Measurements from ENCODE around the gene SEC11A.
A peak's percentile ranks its signal among the peaks of the same experiment; 100 is the strongest.
"Not testable (repeated sequence)": the region's sequence is repeated elsewhere in the genome, so short reads cannot be mapped to it uniquely, and the experiment has no call there.

SEC11A gene

DNA sequence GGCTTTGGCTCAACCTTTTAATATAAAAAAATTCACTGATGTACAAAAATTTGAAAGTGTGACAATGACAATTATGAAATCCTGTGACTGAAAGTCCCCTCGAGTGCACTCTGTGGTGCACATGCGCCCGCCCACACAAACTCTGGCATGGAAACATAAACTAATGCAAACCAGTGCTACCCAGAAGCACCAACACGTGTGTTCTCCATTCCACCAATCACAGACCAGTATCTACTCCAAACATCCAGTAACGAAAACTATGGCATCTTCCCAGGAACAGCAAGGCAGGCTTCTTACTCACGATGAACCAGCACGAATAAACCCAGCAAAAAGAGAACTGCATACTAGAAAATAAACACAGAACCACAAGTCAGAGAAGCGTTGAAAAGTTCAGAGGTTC is 46.2 kb downstream of the SEC11A start:
- no peak for DNase-seq

DNA sequence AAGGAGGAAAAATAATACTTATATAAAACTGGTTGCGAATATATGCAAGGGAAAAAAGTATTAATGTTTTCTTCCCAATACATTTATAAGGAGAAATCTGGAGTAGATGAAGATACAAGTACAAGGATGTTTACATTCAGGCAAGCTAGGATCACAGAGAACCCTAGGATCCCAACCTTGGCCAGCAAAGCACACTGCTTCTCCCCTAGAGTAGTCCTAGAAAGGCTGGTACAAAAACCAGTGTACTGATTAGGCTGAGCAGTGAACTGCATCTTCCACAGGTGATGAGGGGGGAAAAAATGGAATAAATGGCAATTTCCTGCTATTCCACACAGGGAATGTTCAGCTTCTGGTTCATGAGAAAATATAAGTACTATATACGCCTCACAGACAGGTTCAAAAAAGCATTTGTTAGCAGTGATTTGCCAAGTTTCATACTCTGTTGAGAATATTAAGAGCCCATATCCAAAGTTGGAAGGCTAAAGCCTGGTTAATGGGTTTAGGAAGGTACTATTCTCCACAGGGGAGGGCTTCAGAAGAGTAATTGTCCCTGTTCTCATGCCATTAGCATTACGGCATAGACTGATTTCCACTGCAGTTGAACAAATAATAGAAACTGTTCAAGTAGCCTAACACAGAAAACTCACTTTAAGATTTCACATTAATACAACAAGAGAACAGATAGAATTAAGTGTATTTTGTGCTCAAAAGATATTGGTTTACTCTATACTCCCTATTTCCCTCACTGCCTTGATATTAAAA is 47.5 kb downstream of the SEC11A start:
- no peak for DNase-seq

GRCh38 chr15:84666373-84666772 is 49.6 kb downstream of the SEC11A start:
- DNase-seq = no peak

DNA sequence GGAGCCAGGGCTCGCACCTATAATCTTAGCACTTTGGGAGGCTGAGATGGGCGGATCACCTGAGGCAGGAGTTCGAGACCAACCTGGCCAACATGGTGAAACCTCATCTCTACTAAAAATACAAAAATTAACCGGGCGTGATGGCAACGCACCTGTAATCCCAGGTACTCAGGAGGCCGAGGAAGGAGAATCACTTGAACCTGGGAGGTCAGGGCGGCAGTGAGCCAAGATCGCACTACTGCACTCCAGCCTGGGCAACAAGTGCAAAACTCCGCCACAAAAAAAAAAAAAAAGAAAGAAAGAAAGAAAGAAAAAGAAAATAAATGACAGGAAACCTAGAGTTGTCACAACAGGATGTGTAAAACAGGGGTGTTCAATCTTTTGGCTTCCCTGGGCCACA is 54.9 kb downstream of the SEC11A start:
- DNase-seq = no peak

DNA sequence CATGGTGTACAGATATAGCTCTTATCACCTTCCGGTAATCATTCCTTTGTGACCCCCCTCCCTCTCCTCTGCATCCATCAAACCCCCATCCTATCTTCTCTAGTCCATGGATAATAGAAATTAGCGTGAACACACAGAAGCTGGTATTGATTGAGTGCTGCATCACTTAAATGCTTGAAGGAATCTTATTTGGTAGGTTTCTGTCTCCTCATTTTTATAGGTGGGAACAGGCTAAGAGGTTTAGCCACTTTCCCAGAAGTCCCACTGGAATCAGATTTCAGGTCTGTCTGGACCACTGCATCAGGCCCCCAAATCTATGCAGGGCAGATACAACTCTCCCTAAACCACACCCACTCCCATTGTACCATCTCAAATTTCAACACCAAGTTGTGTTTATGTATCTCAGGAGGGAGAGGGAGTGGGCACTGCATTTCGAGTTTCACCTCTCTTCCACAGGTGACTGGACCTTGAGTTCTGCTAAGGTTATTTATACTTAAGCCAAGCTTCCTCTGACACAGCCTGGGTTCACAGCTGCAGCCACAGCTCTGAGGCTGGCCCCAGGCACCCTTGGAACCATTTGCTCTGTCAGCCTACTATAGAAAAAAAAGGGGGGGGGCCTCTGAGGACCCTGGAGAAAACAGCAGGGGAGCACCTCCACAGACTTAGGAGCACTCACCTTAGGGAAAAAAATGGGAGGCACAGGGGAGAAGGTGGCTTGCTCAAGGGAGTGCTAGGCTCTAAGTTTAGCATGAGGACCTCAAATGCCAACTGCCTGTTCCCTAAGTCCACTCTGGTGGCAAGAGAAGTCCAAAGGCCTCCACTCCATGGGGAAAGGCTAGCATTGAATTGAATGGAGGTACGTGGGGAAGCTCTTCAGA is 55.8 kb downstream of the SEC11A start:
- DNase-seq = no peak

- DNase-seq = no peak
Observed at GRCh38 chr15:84658788-84659411, 57.0 kb downstream of the SEC11A start.

- peak; percentile 94 for DNase-seq
Observed at GRCh38 chr15:84658080-84658787, 57.7 kb downstream of the SEC11A start, which contains the start of gene NMB. Gene NMB (minus strand): TSS chr15:84658199. CDS start chr15:84658152, 47 bp downstream.

- DNase-seq = no peak
Observed at GRCh38 chr15:84657748-84658079, 58.2 kb downstream of the SEC11A start.

DNA sequence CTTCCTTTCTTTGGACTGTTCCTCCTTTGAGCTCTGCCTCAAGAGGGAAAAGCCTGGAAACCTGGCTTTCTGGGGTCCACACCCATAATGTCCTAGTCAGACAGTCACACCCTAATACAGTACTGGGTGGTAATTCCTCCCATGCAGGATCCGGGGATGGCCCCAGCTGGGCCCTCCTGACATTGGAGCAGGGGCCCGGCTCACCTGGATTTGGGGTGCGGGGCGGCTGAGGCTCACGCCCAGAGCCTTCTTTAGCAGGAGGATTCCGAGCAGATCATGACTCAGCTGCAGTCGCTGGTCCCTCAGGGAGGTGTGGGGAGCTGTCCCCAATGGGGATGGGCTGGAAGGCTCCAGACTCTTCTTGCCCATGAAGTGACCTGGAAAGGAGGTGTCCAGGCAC is 59.0 kb downstream of the SEC11A start:
- DNase-seq = no peak

- DNase-seq = peak; percentile 96
Observed at GRCh38 chr15:84654689-84655453, 61.1 kb downstream of the SEC11A start.

DNA sequence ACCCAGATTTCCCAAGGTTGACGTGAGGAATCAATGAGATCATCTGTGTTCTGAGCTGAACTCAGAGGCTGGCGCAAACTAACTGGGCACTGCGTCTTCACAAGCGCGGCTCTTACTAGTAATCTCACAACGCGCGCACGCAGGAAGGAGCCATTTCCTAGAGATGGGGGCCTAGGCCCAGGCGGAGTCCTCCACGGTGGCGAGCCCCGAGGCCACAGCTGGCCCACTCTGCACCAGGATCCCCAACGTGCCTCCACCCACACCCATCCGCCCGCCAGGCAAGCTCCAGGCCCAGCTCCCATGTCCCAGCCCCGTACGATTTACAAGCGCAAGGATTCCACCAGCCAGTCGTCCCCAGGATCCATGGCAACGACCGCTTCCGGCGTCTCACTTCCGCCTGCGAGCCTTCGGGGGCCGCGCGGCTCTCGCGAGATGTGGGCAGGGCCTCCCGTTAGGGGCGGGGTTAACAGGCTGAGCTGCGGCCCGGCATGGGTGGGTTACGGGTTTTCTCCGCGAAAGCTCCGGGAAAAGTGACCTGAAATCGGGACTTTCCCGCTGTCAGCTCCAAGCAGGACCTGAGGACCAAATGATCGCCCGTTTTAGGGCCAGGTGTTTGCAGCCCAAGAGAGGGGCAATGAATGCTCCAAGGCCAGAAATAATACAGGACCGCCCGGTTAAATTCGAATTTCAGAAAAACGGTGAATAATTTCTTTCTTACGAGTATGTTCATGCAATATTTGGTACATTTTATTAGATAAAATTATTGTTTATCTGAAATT is 61.8 kb downstream of the SEC11A start, which contains the start of gene WDR73:
Gene WDR73 (minus strand): TSS at position 374 of the 779 bp plus-strand sequence. CDS start 9 bp downstream, at position 365.
- DNase-seq = peak; percentile 97

DNA sequence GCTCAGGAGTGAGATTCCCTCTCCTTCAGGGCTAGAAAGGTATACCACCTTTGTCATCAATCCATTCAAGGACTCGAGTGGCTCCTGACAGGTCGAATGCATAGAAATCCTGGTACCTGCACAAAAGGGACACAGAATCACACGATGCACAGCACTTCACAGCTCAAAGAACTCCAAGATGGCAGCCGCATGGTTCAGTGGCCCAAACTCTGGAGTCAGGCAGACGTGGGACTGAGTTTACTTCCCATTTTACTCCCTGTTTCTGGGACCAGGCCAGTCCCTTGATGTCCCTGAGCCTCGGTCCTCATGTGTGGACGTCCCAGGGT is 62.4 kb downstream of the SEC11A start:
- DNase-seq = peak; percentile 34

DNA sequence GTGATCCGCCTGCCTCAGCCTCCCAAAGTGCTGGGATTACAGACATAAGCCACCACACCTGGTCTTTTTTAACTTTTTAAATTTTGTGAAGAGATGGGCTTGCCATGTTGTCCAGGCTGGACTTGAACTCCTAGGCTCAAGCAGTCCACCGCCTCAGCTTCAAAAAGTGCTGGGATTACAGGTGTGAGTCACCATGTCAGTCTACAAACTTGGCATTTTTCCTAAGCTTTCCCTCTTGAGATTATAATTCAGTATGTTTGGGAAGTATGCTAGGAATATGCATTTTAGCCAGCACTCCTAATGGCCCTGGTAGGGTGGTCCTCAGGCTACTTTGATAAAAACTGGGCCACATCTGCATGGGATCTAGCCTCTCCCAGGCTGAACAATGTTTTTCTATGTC is 66.2 kb downstream of the SEC11A start:
- no peak for DNase-seq

- peak; percentile 48 for DNase-seq
Observed at GRCh38 chr15:84648539-84648938, 67.4 kb downstream of the SEC11A start.

GRCh38 chr15:84647726-84648125 is 68.2 kb downstream of the SEC11A start:
- DNase-seq = peak; percentile 37

- no peak for DNase-seq
Observed at GRCh38 chr15:84645997-84646396, 69.9 kb downstream of the SEC11A start.

DNA sequence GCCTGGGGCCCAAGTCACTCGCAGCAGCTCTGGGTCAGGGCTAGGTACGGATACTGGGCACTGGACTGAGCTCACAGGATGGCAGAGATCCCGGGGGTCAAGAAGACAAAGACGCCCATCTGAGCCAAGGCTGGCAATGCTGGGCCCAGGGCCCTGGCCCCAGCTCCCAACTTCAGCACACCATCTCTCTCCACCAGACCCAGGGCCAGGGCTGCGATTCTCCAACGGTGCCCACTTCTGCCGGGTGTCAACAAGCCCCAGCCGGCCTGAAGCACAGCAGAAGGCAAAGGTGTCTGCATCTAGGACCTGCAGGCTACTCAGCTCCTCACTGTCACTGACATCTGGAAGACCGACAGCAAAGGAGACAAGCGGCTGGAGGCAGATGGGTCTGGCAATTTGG is 70.4 kb downstream of the SEC11A start:
- no peak for DNase-seq

- DNase-seq = no peak
Observed at GRCh38 chr15:84643838-84644237, 72.1 kb downstream of the SEC11A start.

DNA sequence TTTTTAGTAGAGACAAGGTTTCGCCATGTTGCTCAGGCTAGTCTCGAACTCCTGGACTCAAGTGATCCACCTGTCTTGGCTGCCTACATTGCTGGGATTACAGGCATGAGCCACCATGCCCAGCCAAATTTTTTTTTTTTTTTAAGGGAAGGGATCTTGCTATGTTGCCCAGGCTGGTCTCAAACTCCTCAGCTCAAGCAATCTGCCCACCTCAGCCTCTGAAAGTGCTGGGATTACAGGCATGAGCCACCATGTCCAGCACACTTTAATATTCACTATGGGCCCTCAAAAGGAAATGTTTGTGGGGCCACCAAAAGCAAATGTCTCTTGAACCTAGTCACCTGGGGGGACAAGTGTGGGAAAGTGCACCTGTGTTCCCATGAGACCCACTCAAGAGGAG is 73.3 kb downstream of the SEC11A start:
- not testable (repeated sequence) for DNase-seq

DNA sequence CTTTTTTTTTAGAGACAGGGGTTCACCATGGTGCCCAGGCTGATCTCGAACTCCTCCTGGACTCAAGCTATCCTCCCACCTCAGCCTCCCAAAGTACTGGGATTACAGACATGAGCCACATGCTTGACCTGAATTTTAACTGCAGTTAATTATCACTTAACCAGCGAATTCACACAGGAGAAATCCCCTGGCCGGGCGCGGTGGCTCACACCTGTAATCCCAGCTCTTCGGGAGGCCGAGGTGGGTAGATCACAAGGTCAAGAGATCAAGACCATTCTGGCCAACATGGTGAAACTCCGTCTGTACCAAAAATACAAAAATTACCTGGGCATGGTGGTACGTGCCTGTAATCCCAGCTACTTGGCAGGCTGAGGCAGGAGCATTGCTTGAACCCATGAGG is 74.1 kb downstream of the SEC11A start:
- not testable (repeated sequence) for DNase-seq

GRCh38 chr15:84638103-84638502 is 77.8 kb downstream of the SEC11A start:
- DNase-seq = peak; percentile 59
